Esophagus muscularis mucosa (tissue), 4 donors: Measurements from ENCODE around the gene SEMA3D. TPM values are rescaled to one million over a fixed set of nuclear protein-coding genes. Genes with fewer than 3 reads are reported as not detected.

Source experiments
- DNase-seq: peaks from one replicate; pipeline ENCODE4 v3.0.0-alpha.2; 2017; ENCODE audit errors: extremely low spot score
- H3K27ac ChIP-seq, 4 donors: fragments of 200-600 bp; sonication (generic); replicated peaks in 1 of 4; 1 replicate in 3 of 4; 2 replicates in 1 of 4; pipeline ENCODE4 v1.5.1; 2016 to 2019; ENCODE audit warnings: mild to moderate bottlenecking in 1 of 4
- H3K27me3 ChIP-seq, 4 donors: fragments of 200-600 bp; sonication (generic); one replicate each; pipeline versions ENCODE4 v1.5.1 to v1.6.0; 2016 to 2019
- H3K36me3 ChIP-seq, 4 donors: fragments of 200-600 bp; sonication (generic); one replicate each; pipeline ENCODE4 v1.5.1; 2016 to 2019
- H3K4me1 ChIP-seq, 4 donors: fragments of 200-600 bp; sonication (generic); one replicate each; pipeline ENCODE4 v1.5.1; 2016 to 2019
- H3K4me3 ChIP-seq, 4 donors: fragments of 200-600 bp; sonication (generic); 1 replicate in 2 of 4; 2 replicates in 2 of 4; pipeline ENCODE4 v1.5.1; 2016 to 2019; ENCODE audit warnings: mild to moderate bottlenecking in 4 of 4, moderate library complexity in 1 of 4
- H3K9me3 ChIP-seq, 4 donors: fragments of 200-600 bp; sonication (generic); 1 replicate in 3 of 4; 2 replicates in 1 of 4; pipeline ENCODE4 v1.5.1; 2016 to 2019
- CTCF ChIP-seq, 3 experiments: fragments of 200-600 bp in 2 of 3; fragments of 450-650 bp in 1 of 3; sonication (generic) in 2 of 3; IDR thresholded peaks; one replicate each; pipeline ENCODE4 v1.5.1; 2017 to 2019; ENCODE audit warnings: antibody characterized with exemption in 3 of 3, mild to moderate bottlenecking in 2 of 3, moderate library complexity in 1 of 3
- EP300 ChIP-seq: sonication (generic); formaldehyde crosslinking; IDR thresholded peaks from one replicate; pipeline ENCODE4 v1.6.1; 2017; ENCODE audit warnings: antibody characterized with exemption
- POLR2A ChIP-seq: fragments of 450-650 bp; IDR thresholded peaks from one replicate; pipeline ENCODE4 v1.6.1; 2017; ENCODE audit warnings: antibody characterized with exemption, moderate library complexity, mild to moderate bottlenecking, low read depth
- POLR2AphosphoS5 ChIP-seq, 2 donors: sonication (generic); formaldehyde crosslinking; IDR thresholded peaks; one replicate each; pipeline ENCODE4 v1.6.1; 2017; ENCODE audit warnings: antibody characterized with exemption in 2 of 2
- WGBS: methylation state at CpG from one replicate; pipeline ENCODE4 v1.1.5; 2018; 5-methylcytosine and 5-hydroxymethylcytosine counted together
- intact Hi-C: fragments of 100-400 bp; cut with DNase I; formaldehyde crosslinking; loops from one replicate; pipeline ENCODE4 v1.15.1; 2023
- total RNA-seq, 4 donors: library from RNA; depleted of rRNA; stranded (reverse); fragments of >200 nt; gene quantifications; one replicate each; pipeline versions ENCODE4 v1.1.0 to v1.2.1, GENCODE V29; 2016

SEMA3D gene
- total RNA-seq, 4 donors from 2014 or later, result 0.42 to 2.2 (median 1.4) TPM

GRCh38 chr7:85052894-85053293 lies 134.0 kb downstream of the SEMA3D start:
- Histone ChIP-seq H3K27ac (no peak overlapping the region), H3K27me3 (no peaks in the 10 kb centered on the region), H3K36me3 (no peaks in the 10 kb centered on the region), H3K4me1 (no peaks in the 10 kb centered on the region), H3K4me3 (no peak overlapping the region), H3K9me3 (no peaks in the 10 kb centered on the region)
- TF ChIP-seq POLR2AphosphoS5 (IDR thresholded peaks at IDR 0.05) (no peak), CTCF (IDR thresholded peaks at IDR 0.05) (no peak), POLR2A (no peak)
- DNase-seq, result no peak
- WGBS, result 94% methylated on average over 1 of the region's 1 CpG
- intact Hi-C loops, result no loop called here

- Histone ChIP-seq H3K9me3 (no peaks in the 10 kb centered on the region), H3K27ac (no peak overlapping the region), H3K36me3 (no peaks in the 10 kb centered on the region), H3K4me3 (no peak overlapping the region), H3K27me3 (no peaks in the 10 kb centered on the region), H3K4me1 (no peaks in the 10 kb centered on the region)
- intact Hi-C loops, result no loop called here
- WGBS, result 85% methylated on average over 4 of the region's 4 CpGs
- DNase-seq, result no peak
- TF ChIP-seq POLR2A, result no peak
Measured at GRCh38 chr7:85052056-85052737, 134.7 kb downstream of the SEMA3D start.

- no peaks in the 10 kb centered on the region for H3K27me3 ChIP-seq
Measured at GRCh38 chr7:85046534-85046933, 140.3 kb downstream of the SEMA3D start.

GRCh38 chr7:85041605-85042216 lies 145.1 kb downstream of the SEMA3D start:
- Histone ChIP-seq H3K27me3 (peaks cover 0 to 5% (median 0%) of the 10 kb centered on the region in 4 donors), H3K36me3 (no peaks in the 10 kb centered on the region), H3K27ac (no peak overlapping the region), H3K9me3 (no peaks in the 10 kb centered on the region), H3K4me3 (no peak overlapping the region), H3K4me1 (no peaks in the 10 kb centered on the region)
- DNase-seq, result no peak
- intact Hi-C loops, result loop anchor here (5.0 to 10.0 kb wide), 4 partner anchors 143 to 1426 kb away; partner anchors contain the start of gene SEMA3D
- 65% methylated on average over 6 of the region's 6 CpGs for WGBS
- TF ChIP-seq POLR2A (no peak), CTCF (IDR thresholded peaks at IDR 0.05) (peak; percentile 57 to 66 (median 59)), POLR2AphosphoS5 (IDR thresholded peaks at IDR 0.05) (no peak), EP300 (no peak)

More at GRCh38 chr7:85046534-85046933, 140.3 kb downstream of the SEMA3D start:
- TF ChIP-seq POLR2AphosphoS5 (IDR thresholded peaks at IDR 0.05) (no peak), EP300 (no peak), CTCF (IDR thresholded peaks at IDR 0.05) (no peak), POLR2A (no peak)
- H3K9me3 ChIP-seq, result no peaks in the 10 kb centered on the region
- intact Hi-C loops, result loop anchor here (10.0 kb wide), 1 partner anchor 138 kb away; the partner anchor contains the start of gene SEMA3D
- WGBS, result 88% methylated on average over 1 of the region's 1 CpG
- H3K4me3 ChIP-seq, result no peak overlapping the region
- H3K4me1 ChIP-seq, result no peaks in the 10 kb centered on the region
- H3K27ac ChIP-seq, result no peak overlapping the region
- no peak for DNase-seq
- no peaks in the 10 kb centered on the region for H3K36me3 ChIP-seq

GRCh38 chr7:85039196-85039923 lies 147.5 kb downstream of the SEMA3D start:
- H3K27ac ChIP-seq, result no peak overlapping the region
- intact Hi-C loops, result no loop called here
- no peaks in the 10 kb centered on the region for H3K9me3 ChIP-seq
- H3K27me3 ChIP-seq, result peaks cover 0 to 5% (median 0%) of the 10 kb centered on the region in 4 donors
- H3K36me3 ChIP-seq, result no peaks in the 10 kb centered on the region
- 86% methylated on average over 11 of the region's 11 CpGs for WGBS
- H3K4me3 ChIP-seq, result no peak overlapping the region
- no peaks in the 10 kb centered on the region for H3K4me1 ChIP-seq
- TF ChIP-seq POLR2AphosphoS5 (IDR thresholded peaks at IDR 0.05) (no peak), CTCF (IDR thresholded peaks at IDR 0.05) (no peak), POLR2A (no peak), EP300 (no peak)
- DNase-seq, result no peak
